ENCODE data around the gene FBRS.

The FBRS gene

DNA sequence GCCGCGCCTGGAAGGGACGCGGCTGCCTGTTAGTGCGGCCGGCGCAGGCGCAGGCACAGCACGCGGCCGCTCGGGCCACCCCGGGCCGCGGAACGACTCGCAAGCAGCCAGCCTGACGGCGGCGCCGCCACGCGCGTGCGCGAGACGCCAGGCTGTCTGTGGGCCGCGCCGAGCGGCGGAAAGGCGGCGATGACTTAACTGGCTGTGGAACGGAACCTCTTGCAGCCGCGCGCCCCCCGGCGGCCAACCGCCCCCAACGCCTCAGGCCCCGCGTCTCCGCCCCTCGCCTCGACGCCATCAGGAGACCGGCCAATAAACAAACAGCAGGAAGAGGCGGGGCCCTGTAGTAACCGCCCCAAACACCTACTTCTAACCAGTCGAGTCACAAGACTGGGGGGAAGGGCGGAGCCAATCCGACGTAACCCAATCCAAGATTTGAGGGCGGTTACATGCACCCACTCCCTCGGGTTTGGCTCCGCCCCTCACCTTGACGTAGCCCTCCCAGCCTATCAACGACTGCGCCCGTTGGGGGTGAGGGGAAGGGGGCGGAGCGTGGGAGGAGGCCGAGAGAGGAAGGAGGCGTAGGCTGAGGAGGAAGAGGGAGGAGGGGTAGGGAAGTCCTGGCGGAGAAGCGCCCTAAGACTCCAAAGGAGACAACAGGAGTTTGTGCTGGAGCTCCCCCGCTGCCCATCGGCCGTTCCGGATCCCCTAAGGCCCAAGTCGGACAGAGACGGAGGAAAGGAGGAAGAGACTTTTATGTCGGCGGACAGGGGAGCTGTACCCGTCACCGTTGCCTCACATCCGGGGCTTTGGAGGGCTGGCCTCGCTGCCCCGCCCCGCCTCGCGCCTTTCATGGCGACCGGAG, at the start of gene FBRS:
Gene FBRS (plus strand): TSS at position 566 of the 865 bp plus-strand sequence. CDS start 1,088 bp downstream, outside the sequence.
- TF ChIP-seq, protein P1, sequence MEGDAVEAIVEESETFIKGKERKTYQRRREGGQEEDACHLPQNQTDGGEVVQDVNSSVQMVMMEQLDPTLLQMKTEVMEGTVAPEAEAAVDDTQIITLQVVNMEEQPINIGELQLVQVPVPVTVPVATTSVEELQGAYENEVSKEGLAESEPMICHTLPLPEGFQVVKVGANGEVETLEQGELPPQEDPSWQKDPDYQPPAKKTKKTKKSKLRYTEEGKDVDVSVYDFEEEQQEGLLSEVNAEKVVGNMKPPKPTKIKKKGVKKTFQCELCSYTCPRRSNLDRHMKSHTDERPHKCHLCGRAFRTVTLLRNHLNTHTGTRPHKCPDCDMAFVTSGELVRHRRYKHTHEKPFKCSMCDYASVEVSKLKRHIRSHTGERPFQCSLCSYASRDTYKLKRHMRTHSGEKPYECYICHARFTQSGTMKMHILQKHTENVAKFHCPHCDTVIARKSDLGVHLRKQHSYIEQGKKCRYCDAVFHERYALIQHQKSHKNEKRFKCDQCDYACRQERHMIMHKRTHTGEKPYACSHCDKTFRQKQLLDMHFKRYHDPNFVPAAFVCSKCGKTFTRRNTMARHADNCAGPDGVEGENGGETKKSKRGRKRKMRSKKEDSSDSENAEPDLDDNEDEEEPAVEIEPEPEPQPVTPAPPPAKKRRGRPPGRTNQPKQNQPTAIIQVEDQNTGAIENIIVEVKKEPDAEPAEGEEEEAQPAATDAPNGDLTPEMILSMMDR (conservative IDR thresholded peaks at IDR 0.05; ENCODE audit: low read depth) = peak; percentile 91
- CTCF ChIA-PET = interaction anchor here (0.6 to 1.1 kb wide), 2 partner anchors 122 to 131 kb away, joined by 4 read pairs; no protein-coding TSS in a partner anchor
- H3K27ac ChIP-seq = peak within 1 kb of the TSS; percentile 98
- POLR2A ChIA-PET (ENCODE audit: low non-redundant PET) = interaction anchor here (0.5 to 1.0 kb wide), 3 partner anchors 70 to 240 kb away, joined by 3 read pairs; no protein-coding TSS in a partner anchor
- peak; percentile 99 for DNase-seq (ENCODE audit: low spot score)

DNA sequence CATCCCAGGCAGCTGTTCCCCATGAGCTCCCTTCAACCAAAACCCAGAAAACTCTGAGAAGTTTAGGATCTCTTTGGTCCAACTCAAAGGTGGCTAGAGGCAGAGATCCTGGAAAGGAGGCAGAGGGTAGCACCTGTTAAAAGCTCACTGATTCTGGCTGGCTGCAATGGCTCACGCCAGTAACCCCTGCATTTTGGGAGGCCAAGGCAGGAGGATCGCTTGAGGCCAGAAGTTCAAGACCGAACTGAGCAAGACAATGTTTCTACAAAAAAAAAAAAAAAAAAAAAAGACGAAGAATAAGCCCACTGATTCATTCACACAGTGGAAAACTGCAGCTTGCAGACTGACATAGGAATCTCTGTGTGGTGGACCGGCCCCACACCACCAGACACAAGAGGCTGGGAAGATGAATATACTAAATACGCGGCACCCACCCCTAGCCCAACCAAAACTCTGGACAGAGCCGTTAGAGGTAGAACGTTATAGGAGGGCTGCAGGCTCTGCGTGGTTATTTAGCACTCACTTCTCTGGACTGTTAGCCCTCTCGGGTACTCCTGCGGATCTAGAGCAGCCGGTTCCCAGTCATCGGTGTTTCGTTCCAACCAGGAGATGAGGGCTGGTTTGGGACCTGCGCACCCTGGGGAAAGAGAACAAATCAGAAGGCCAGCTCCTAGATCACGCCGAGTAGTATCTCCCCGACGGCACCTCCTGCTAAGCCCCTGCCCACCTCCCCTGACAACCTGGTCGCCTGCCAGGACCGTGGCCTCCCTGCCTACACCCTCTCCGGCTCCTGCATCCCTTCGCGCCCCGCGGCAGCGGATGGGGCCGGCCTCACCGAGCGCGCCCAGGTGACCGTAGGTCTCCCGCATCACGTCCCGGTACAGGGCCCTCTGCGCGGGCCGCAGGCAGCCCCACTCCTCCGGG, 49.0 kb upstream of the FBRS start:
- CTCF ChIA-PET = interaction anchor here (0.6 to 1.4 kb wide), 2 partner anchors 20 to 22 kb away, joined by 3 read pairs; no protein-coding TSS in a partner anchor
- TF ChIP-seq, protein P1 (conservative IDR thresholded peaks at IDR 0.05; ENCODE audit: low read depth) = no peak
- peak; percentile 54 for DNase-seq (ENCODE audit: low spot score)
- POLR2A ChIA-PET (ENCODE audit: low non-redundant PET) = interaction anchor here (0.8 kb wide), 1 partner anchor 25 kb away, joined by 5 read pairs; no protein-coding TSS in a partner anchor
- H3K27ac ChIP-seq = peak overlapping the region; percentile 84

DNA sequence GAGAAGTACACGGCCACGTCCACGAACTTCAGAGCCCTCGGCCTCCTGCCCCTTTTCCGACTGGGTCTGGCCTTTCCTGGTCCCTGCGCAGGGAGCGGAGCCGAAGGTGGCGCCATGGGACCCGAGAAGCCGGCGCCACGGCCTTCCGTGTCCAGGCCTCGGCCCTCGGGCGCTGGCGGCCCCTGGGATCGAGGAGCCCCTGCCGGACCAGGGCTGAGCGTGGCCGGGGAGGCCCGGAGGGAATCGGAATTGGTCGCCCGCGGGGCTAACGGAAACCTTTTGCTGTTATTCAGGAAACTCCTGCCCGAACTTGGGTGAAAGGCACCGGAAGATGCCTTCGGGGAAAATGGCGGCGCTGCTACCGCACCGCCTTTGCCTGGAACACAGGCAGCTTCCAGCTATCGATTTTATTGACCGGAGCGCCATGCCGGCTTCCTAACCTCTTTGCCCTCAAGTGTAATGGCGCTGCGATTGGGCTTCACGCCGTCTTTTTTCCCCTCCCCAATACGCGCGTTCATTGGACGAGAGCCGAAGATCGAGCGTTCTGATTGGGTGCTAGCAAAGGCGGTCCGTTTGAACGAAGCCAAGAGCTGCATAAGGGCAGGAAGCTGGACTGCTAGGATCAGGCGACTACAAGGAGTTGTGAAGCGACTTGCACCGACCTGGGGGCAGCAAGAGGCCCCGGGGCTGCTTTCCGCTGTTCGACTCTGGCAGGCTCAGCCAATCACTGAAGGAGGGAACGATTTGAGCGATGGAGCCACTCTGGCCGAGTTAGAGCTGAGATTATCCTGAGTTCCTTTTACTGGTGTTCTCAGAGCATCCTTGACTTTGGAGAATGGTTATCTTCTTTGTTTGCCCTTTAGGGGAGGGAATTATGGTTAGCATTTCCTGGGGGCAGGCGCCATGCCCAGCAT, 48.0 kb upstream of the FBRS start, which contains the start of gene ZNF689:
Gene ZNF689 (minus strand): TSS at position 464 of the 914 bp plus-strand sequence. CDS start 348 bp downstream, at position 116.
- H3K27ac ChIP-seq = peak within 1 kb of the TSS; percentile 84
- TF ChIP-seq, protein P1 (conservative IDR thresholded peaks at IDR 0.05; ENCODE audit: low read depth) = no peak
- CTCF ChIA-PET = interaction anchor here (0.6 to 1.4 kb wide), 2 partner anchors 21 to 66 kb away, joined by 3 read pairs; no protein-coding TSS in a partner anchor
- POLR2A ChIA-PET (ENCODE audit: low non-redundant PET) = interaction anchor here (0.6 kb wide), 3 partner anchors 29 to 218 kb away, joined by 3 read pairs; no protein-coding TSS in a partner anchor
- peak; percentile 99 for DNase-seq (ENCODE audit: low spot score)

DNA sequence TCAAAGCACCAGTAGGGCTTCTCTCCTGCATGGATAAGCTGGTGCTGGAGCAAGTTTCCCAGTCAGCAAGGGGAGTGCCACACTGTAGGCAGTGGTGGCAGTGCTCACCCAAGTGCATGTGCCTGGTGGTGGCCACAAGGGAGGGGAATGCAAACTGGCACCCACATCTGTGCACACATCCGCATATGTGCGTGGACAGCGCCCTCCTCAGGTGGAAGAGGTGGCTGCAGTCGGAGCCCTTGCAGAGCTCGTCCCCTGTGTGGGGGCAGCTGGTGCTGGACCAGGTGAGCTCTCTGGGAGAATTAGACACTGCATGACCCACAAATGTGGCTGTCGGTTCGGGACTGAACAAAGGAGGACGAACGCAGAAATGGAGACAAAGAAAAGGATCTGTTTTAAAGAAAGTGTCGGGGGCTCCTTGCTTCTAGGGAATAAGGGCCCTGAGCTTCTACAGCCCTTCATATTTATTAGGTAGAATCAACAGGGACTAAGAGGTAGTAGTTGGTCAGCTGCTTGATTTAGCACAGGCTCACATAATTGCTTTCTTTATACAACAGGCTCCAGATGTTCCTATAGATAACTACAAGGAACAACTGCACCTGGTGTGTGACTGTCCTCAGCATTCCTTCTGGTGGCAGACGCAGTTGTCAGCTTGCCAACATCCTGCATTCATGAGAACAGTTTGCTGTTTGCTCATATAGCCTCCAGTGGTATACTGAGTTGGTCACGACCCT, 42.7 kb upstream of the FBRS start:
- POLR2A ChIA-PET (ENCODE audit: low non-redundant PET) = no interaction called here

DNA sequence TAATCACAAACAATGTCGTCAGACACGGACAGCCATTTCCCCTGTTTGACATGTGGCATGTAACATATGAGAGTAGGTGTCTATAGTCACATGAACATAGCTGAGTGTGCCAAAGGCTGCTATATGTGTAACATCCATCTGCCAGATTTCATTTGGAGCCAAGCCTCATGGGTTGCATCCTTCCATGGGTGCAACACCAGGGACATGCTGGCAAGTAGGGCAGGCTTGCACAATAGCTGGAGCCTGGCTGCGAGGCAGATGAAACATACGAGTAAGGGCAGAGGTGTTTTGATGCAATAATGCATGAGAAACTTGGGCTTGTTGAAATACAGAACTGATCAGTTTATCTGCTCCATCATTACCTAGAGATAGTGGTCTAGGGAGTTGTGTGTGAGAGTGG, 39.0 kb upstream of the FBRS start:
- ChIA-PET CTCF (interaction anchor here (0.7 kb wide), 1 partner anchor 75 kb away, joined by 3 read pairs; no protein-coding TSS in a partner anchor), POLR2A (ENCODE audit: low non-redundant PET) (no interaction called here)
- no peak overlapping the region for H3K27ac ChIP-seq
- DNase-seq (ENCODE audit: low spot score) = no peak
- TF ChIP-seq, protein P1 (conservative IDR thresholded peaks at IDR 0.05; ENCODE audit: low read depth) = no peak

More for the DNA sequence above, 42.7 kb upstream of the FBRS start:
- CTCF ChIA-PET = interaction anchor here (0.6 to 1.1 kb wide), 5 partner anchors 13 to 81 kb away, joined by 3 to 4 read pairs (median 3); partner anchors contain the start of gene ZNF747
- no peak for DNase-seq (ENCODE audit: low spot score)
- no peak overlapping the region for H3K27ac ChIP-seq
- TF ChIP-seq, protein P1 (conservative IDR thresholded peaks at IDR 0.05; ENCODE audit: low read depth) = no peak; the same call in 1 of the 2 replicates
